GM21526 (cell line): ENCODE data around the gene ZIC5.

Experiments used
- ATAC-seq: cut with Tn5 transposase; IDR thresholded peaks from one replicate; pipeline ENCODE4 v1.9.1; 2021; ENCODE audit warnings: moderate library complexity; ENCODE audit not compliant: unreplicated experiment, low FRiP score

ZIC5 gene

DNA sequence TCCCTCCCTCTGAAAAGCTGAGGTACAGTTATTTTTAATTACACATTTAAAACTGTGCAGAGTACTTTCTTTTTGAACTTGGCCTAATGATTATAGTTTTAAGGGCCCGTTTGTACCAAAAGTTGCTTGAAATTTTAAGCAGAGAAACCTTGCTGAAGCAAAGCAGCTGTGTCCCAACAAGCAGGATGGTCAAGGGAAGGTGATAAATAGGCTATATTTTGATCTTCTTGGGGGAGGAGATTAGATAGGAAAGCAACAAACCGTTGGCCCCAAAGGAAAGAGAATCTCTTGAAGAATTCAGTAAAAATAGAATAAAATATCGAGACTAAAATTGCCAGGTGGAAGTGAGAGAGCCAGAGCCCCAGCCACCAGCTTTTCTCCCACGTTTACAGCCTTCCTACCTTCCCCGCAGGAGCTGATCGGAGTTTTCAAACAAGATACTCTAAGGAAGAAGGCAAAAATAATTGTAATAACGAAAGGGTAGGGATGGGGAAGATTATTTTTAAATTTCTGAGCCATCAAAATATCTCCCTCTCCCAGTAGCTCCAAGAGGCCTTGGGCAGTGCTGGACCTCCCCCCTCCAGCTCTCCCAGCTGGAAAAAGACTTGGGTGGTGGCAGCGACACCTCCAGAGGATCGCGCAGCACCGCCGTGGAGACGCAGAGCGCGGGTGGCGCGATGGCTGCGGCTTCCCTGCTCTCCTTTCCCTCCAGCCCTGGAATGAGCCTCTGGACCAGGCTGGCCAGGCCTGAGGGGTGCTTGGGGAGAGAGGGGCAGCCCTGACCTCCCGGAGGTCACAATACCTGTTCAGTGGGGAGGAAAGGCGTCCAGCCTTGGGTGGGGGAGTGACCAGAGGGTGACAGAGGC, 15.8 kb upstream of the ZIC5 start:
- no peak for ATAC-seq

DNA sequence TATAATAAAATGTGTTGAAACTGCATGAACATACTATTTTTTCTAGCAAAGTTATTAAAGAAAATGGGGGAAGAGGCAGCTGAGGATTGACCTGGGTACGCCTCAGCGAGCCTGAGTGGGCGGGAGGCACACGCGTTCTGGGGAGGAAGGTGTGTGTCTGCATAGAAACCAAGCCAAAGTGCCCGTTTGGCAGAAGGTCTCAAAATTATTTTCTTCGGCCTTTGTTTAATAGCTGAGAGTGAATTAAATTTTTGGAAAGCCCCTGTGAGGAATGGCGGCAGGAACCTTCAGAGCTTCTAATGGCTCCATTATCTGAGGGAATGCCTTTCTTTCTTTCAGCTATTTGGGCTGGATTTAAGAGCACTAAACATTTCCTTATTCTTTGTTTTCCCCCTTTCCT, 15.2 kb upstream of the ZIC5 start:
- no peak for ATAC-seq

DNA sequence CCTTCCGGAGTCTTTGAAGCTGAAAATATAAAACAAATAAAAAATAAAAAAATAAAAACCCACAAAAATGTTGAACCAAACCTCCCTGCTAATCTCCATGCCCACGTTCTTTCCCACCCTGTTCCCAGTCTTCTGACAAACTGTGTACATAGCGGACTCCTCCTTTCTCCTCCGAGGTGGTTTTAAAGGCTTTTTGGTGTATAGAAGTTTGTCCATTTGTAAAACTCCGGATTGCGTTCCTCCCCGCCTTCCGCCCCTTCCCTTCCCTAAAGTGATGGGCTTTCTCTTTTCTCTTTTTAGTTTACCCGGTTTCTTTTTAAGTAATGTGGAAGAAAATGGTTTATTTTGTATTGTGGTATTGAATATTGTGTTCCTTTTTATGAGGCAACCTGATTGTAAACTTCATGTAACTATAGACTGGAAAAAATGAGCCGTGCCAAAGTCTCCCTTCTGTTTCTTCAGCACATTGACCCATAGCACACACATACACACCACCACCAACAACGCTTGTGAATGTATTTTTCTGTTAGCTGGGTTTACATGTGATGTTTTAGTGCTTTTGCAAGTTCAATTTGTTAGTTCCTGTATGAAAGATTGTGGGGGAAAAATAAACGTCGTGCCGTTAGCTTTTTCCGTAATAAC, 14.4 kb upstream of the ZIC5 start:
- no peak for ATAC-seq

DNA sequence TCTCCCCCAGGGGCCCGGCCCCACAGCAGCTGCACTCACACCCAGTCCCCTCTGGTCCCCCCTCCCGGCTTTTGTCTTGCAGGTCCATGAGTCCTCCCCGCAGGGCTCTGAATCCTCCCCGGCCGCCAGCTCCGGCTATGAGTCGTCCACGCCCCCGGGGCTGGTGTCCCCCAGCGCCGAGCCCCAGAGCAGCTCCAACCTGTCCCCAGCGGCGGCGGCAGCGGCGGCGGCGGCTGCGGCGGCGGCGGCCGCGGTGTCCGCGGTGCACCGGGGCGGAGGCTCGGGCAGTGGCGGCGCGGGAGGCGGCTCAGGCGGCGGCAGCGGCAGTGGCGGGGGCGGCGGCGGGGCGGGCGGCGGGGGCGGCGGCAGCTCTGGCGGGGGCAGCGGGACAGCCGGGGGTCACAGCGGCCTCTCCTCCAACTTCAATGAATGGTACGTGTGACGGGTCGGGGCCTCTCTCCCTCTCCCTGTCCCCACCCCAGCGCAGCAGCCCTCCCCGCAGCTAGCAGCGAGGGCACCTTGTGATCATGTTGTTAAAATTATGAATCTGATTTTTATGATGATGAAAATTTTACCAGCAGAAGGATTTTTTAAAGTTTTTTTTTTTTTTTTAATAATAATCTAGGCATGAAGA, 13.8 kb upstream of the ZIC5 start:
- no peak for ATAC-seq

DNA sequence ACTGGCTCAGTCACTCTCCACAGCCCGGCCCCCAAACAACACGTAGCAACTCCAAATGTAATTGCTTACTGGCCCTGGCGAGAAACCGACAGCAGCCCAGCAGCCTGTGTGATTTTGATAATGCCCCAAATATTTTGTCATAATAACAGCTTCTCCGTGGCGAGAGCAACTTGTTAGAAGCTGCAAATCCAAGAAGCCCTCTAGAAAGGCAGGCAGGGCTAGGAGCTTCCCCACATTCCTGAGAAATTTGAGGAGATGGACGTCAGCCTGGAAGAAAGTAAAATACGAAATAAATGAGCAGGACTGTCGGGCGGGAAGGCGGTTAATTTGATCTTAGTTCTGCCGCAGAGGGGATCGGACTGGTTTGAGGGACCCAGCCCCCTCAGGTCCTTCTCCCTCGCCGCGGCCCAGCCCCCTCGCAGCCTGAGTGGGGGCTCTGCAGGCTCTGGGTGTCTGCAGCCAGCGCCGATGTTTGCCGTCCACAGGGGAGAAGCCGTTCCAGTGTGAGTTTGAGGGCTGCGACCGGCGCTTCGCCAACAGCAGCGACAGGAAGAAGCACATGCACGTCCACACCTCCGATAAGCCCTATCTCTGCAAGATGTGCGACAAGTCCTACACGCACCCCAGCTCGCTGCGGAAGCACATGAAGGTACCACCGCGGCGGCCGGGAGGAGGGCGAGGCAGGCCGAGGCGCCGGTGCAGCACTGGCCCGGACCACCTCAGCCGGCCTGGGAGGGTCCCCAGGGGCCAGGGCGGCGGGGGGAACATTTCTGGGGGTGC, 13.1 kb upstream of the ZIC5 start:
- no peak for ATAC-seq

DNA sequence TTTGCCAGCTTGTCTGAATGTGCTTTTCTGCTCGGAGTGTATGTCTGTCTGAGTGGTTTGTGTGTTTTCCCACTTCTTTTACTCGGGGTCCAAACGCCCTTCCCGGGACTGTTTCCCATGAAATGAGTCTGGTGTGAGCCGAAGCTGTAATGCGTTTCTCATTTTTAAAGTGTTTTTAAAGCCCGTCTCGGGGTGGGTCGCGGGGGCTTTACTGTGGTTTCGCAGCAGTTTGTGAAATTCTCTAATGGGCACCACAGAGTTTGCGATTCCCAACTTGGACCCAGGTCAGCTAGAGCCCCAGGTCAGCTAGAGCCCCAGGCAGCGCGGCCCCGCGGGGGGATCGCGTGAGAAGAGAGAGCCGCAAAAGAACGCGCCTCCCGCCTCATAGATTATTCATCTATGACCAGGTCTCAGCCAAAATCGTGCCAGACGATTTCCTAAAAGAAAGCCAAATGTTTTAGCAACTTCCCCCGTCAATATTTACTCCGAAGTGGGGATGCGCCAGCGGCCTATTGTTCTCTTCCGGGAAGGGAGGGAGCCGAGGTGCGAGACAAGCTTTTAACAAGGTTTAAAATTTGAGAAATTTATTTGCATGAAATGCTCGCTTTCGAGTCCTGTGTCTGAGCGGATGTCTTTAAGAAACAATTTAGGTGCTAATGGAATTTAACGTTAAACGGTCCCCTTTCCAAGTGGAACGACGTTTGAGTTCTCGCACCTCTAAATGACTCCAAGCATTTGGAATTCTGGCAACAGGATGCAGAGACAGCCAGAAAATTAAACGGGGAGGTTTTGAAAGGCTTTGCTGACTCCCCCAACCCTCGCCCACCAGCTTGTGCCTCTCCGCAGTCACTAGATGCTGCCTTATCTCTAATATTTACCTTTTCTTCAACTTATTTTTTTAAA, 12.2 kb upstream of the ZIC5 start:
- ATAC-seq, result no peak

DNA sequence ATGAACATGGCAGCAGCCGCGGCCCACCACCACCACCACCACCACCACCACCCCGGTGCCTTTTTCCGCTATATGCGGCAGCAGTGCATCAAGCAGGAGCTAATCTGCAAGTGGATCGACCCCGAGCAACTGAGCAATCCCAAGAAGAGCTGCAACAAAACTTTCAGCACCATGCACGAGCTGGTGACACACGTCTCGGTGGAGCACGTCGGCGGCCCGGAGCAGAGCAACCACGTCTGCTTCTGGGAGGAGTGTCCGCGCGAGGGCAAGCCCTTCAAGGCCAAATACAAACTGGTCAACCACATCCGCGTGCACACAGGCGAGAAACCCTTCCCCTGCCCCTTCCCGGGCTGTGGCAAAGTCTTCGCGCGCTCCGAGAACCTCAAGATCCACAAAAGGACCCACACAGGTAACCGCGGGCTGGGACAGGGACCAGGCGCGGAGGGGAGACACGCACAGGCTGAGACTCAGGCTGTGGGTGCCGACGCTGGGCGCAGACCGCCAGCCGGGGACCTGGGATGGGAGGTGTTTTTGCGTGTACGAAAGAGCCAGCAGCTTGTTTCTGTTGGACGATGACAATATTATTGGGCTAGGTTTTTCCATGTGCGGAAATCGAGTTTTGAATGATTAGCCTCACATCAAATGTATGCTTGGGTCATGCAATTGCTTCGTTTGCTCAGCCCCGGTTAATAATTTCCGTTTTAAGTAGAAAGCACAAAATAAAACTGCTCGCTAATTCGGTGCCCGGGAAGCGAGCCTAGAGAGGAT, 11.3 kb upstream of the ZIC5 start:
- ATAC-seq, result no peak

DNA sequence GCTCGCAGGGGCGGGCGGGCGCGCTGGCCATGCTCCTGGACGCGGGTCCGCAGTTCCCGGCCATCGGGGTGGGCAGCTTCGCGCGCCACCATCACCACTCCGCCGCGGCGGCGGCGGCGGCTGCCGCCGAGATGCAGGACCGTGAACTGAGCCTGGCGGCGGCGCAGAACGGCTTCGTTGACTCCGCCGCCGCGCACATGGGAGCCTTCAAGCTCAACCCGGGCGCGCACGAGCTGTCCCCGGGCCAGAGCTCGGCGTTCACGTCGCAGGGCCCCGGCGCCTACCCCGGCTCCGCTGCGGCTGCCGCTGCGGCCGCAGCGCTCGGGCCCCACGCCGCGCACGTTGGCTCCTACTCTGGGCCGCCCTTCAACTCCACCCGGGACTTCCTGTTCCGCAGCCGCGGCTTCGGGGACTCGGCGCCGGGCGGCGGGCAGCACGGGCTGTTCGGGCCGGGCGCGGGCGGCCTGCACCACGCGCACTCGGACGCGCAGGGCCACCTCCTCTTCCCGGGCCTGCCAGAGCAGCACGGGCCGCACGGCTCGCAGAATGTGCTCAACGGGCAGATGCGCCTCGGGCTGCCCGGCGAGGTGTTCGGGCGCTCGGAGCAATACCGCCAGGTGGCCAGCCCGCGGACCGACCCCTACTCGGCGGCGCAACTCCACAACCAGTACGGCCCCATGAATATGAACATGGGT, 10.6 kb upstream of the ZIC5 start:
- no peak for ATAC-seq

DNA sequence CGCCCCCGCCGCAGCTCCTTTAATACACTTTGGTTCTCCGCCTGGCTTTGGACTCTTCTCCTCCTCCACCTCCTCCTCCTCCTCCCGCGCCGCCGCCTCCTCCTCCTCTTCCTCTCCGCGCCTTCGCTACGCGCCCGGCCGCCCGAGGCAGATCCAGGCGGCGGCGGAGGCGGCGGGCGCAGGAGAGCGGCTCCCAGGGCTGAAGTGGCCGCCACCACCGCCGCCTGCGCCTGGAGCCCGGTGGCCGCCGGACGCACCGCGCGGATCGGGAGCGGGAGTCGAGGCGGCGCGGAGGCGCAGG, 10.1 kb upstream of the ZIC5 start, which contains the start of gene ZIC2:
Gene ZIC2, plus strand, starts transcription at position 50 of the 301 bp plus-strand sequence. CDS start 281 bp downstream, outside the sequence.
- no peak for ATAC-seq

DNA sequence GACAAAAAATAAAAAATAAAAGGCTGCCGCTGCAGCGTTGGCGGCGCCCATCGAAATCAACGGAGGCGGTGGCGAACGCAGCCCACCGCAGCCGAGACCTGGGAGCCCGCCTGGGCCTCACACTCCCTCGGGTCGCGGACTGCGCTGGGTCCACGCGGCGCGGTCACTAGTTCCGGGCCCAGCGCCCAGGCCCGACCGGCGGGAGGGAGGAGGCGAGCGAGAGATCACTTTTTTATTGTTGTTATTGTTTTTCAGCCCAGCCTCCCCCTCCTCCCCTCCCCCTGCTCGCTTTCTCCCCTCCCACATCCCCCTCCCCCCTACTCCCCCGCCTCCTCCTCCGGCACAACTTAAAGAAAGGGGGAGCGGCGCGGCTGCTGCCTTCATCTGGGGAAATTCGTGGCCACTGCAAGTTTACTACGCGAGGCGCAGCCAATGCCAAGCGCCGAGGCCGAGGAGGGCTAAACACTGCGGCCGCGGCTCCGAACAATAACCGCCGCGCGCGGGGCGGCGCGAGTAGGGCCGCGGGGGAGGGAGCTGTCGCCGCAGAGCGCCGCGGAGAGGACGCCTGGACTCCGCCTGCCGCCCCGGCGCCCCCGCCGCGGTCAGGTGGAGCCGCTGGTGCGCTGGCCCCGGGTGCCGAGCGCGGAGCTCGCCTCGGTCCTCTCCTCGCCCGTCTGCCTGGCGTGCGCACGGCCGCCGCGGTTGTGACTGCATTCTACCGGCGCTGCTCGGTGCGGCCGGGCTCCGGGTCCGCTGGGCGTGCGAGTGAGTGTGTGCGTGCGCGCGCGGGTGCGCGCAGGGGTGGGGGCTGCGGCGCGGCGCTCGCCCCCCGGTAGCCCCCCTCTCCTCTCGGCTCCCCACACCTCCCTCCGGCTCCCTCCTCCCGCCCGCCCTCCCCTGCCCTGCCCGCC, 9.5 kb upstream of the ZIC5 start:
- no peak for ATAC-seq

DNA sequence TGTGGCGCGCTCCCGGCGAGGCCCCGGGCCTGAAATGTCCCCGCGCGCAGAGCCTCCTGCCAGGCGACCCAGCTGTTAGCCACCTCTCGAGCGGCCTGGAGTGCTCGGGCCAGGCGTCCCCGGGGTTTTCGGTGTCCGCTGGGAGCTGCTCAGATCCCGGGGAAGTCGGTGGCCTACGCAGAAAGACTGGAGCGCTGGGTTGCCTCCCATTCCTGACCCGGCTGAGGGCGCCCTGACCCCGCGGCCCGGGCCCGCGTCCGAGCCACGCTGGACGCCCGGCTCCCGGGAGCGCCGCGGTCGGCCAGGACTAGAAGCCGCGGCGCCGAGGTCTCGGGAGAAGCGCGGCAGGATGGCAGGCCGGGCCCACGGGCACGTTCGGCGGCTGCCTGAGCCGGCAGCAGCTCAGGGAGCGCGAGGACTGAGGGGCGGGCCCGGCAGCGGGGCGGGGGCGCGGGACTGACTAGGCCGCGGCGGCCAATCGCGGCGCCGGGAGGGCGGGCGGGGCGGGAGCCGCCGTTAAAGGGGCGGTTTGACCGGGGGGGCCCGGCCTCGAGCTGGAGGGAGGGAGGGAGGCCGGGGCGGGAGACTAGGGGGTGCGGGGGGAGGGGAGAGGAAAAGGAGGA, 8.7 kb upstream of the ZIC5 start:
- ATAC-seq, result peak; percentile 58

DNA sequence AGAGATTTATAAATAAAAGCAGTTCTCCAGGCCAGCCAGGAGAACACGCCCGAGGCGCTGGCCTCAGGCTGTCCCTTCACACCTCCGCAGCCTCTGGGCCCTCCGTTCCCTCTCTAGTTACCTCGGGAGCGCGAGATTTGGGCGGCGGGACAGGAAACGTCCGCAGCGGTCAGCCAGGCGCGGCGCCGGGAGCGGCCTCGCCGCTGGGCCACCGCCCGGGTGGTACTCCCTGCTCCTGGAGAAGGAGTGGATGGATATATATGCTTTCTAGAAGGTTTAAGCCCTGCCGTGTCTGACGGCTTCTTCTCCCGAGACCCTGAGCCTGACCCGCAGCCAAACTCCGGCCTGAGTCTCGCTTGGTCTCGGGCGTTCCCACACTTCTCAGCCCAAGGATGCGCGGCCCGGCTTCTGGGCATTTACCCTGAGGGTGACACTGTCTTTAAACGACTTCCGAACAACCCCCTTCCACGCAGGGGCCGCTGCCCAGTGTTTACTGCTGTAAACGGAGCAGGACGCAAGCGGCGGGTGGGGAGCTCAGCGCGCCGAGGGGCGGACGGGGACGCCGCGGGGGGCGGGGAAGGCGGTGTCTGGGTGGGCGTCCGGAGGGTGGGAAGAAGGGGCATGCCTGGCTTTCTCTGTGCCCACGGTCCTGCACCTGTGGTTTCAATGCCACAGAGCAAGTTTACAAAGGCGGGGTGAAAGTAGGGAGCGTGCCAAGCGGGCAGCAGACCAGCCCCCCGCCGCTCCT, 8.1 kb upstream of the ZIC5 start:
- ATAC-seq, result no peak

DNA sequence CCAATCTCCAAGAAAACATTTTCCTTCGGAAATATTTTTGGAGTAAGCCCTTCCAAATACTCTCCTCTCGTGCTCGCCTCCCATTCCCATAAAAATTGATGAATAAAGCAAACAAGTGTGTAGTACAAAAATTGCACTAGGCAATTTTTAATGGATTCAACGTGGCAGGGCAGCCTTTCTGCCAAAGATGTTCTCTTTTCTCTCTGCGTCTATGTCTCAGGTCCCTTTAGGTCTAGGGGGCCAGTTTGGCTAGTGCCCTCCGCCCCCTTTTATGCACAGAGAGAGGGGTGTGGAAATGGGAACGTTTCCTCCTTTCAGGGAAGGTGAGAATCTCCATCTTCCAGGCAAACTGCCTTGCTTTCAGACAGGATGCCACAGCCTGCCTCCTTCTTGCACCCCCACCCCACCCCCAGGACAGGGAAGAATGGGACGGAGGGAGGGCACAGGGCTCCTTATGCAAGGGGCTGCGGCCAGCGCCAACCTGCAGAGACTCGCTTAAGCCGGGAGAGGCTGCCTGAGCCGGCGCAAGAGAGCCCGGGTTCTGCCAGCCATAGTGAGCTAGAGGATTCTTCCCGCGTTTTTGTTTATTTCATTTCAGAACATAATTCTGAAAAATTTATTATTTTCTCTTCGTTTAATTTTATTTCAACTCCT, 7.4 kb upstream of the ZIC5 start:
- no peak for ATAC-seq

DNA sequence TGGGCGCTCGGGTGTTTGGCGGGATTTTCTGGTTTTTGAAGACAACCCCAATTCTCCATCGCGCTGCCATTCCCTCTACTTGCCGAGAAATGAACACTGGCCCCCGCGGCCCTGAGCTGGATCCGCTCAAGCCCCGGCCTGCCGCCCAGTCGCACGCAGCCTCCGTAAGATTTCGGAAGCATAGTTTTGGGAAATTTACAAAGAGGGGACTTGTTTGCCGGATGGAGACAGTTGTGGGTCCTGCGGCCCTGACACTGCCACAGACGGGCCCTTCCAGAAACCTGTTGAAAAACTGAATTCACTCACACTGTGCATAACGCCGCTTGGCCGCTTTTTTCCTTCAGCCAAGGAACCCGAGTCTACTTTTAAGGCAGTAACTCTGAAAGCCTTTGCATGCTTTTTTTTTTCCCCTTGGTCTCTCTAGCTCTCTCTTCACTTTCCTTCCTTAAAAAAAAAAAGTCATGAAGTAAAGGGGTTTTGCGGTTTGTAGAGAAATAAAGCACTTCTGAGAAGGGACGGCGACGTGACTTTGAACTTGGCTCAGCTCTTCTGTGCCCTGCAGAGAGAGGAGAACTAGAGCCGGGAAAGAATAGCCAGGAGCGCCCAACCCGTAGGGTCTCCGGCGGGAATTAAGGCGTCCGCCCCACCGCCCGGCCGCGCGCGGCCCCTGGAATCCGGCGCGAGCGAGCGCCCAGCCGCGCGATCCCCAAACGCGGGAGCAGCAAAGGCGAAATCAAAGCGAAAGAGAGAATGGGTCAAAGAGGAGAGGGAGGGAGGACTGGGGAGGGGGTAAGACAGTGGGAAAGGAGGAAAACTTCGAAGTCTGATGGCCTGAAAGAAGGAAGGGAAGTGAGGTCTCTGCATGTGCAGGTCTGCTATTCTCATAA, 6.6 kb upstream of the ZIC5 start:
- no peak for ATAC-seq

DNA sequence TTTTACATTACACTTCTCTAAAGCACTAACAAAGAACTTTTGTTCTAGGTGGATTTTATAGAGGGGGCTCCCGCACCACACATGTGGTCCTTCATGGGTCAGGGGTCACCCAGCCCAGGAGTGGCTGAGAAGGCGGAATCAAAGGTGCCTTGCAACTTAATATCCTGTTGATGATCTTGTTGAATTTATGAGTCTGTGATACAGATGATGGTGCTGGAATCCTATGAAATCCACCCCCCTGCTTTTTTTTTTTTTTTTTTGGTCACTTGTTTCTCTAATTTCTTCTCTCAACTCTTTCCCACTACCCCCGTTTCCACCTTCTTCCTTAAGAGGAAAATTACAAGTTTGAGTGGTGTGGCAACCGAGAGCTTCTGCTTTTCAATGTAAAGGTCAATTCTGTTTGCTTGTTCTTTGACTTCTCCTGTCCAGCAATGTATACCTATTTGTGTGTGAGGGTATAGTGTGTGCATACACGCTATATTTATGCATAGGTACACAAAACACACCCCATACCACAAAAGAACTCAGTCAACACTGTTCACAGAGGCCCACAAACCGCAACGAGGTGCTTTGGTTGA, 5.9 kb upstream of the ZIC5 start:
- ATAC-seq, result no peak
